D721Med (cell line): ENCODE data around the gene ARHGEF12.

Experiments used
- DNase-seq: peaks from one replicate; pipeline ENCODE4 v3.0.0; 2011; ENCODE audit warnings: low spot score; ENCODE audit not compliant: insufficient read length
- FAIRE-seq: peaks from 2 replicates; lab custom pipeline; 2011; peaks lifted over from hg19 to GRCh38; lab: Jason Lieb, UNC
- CTCF ChIP-seq: IDR thresholded peaks from 2 replicates; pipeline ENCODE4 v1.5.1; 2012; ENCODE audit warnings: mild to moderate bottlenecking, control low read depth; ENCODE audit not compliant: insufficient read depth; ENCODE audit errors: missing control alignments

ARHGEF12 gene

GRCh38 chr11:120352405-120352804 lies 16.2 kb downstream of the ARHGEF12 start:
- no peak for TF ChIP-seq CTCF
- DNase-seq (no peak), FAIRE-seq (no peak)

GRCh38 chr11:120354068-120354467 lies 17.9 kb downstream of the ARHGEF12 start:
- DNase-seq, result no peak
- no peak for FAIRE-seq
- TF ChIP-seq CTCF, result no peak

GRCh38 chr11:120354779-120355178 lies 18.6 kb downstream of the ARHGEF12 start:
- FAIRE-seq (no peak), DNase-seq (no peak)

GRCh38 chr11:120357620-120358019 lies 21.4 kb downstream of the ARHGEF12 start:
- DNase-seq (no peak), FAIRE-seq (no peak)
- no peak for TF ChIP-seq CTCF

More at GRCh38 chr11:120354779-120355178, 18.6 kb downstream of the ARHGEF12 start:
- no peak for TF ChIP-seq CTCF

- no peak for TF ChIP-seq CTCF
- no peak for DNase-seq
- no peak for FAIRE-seq
Observed at GRCh38 chr11:120358729-120359128, 22.5 kb downstream of the ARHGEF12 start.

- DNase-seq (no peak), FAIRE-seq (no peak)
- TF ChIP-seq CTCF, result no peak
Observed at GRCh38 chr11:120363436-120363835, 27.2 kb downstream of the ARHGEF12 start.

GRCh38 chr11:120365512-120365911 lies 29.3 kb downstream of the ARHGEF12 start:
- FAIRE-seq (no peak), DNase-seq (no peak)
- TF ChIP-seq CTCF, result no peak
